Parietal lobe (tissue), 2 donors: ENCODE results near the gene IGLL1. TPM values are rescaled to one million over a fixed set of nuclear protein-coding genes. Genes with fewer than 3 reads are reported as not detected.

Source experiments
- small RNA-seq: library from RNA; depleted of rRNA; stranded (forward); fragments of <200 nt; gene quantifications from one replicate; pipeline ENCODE3, GENCODE V24; 2014; ENCODE audit warnings: low replicate concordance
- total RNA-seq: library from RNA; depleted of rRNA; stranded (reverse); fragments of >200 nt; gene quantifications from one replicate; pipeline ENCODE4 v1.2.3, GENCODE V29; 2014

The IGLL1 gene
- not detected for total RNA-seq

DNA sequence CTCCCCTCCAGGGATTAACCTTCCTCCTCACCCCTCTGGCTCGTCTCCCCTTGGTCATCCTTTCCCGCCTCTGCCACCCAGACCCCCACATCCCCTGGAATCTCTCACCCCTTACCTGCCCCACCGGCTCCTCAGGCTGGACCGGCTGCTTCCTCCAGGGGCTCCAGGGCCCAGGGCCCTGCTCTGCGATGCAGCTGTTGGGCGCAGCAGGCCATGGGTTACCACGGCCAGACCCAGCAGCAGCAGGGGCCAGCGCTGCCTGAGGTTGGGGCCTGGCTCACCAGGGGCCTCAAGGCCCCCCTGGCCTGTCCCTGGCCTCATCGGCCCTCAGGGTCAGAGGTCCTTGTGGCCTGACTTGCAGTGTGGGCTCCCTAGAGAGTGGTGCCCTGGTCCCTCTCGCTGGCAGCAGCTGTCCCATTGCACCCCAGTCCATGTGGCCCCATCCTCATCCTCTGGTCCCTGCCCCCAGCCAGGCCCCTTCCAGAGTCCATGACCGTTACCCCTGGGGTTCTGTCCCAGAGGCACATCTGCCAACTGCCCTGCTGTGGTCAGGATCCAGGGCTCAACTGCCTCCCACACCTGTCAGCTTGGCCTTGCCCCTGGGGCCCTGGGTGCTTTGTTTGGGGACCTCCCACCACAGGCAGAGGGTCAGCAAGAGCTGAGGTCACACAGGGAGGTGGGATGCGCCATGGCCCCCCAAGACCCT is at the start of gene IGLL1:
TSS of gene IGLL1 (minus strand) at position 421 of the 706 bp plus-strand sequence. CDS start at position 321, 100 bp downstream.

Small RNA genes within 50 kb of the gene (small RNA-seq; reads per million reads assigned to genes)
- not detected for gene AP000346.3

Other genes starting within 250 kb of the IGLL1 start
- gene DRICH1, start 52.0 kb upstream of the IGLL1 start, total RNA-seq: 1.6 TPM
- not detected for gene RGL4, start 110.7 kb upstream of the IGLL1 start, total RNA-seq
- 9.7 TPM for gene ZNF70, start 170.8 kb upstream of the IGLL1 start, total RNA-seq
- gene VPREB3, start 174.1 kb upstream of the IGLL1 start, total RNA-seq: not detected
- gene C22orf15, start 182.7 kb upstream of the IGLL1 start, total RNA-seq: not detected
- 5.3 TPM for gene CHCHD10, start 187.7 kb upstream of the IGLL1 start, total RNA-seq
- gene MMP11, start 192.6 kb upstream of the IGLL1 start, total RNA-seq: 23.8 TPM
- 56.0 TPM for gene SMARCB1, start 206.7 kb upstream of the IGLL1 start, total RNA-seq